ENCODE results near the gene SCAI.
"Not testable (repeated sequence)": the region's sequence is repeated elsewhere in the genome, so short reads cannot be mapped to it uniquely, and the experiment has no call there.

GRCh38 chr9:125108541-125108940, 34.8 kb downstream of the SCAI start:
- TF ChIP-seq CTCF, POLR2A, EP300 (IDR thresholded peaks at IDR 0.05): not testable (repeated sequence)

All from ovary (tissue), 3 donors.